ENCODE measurements around the gene ZNF555.

The ZNF555 gene

DNA sequence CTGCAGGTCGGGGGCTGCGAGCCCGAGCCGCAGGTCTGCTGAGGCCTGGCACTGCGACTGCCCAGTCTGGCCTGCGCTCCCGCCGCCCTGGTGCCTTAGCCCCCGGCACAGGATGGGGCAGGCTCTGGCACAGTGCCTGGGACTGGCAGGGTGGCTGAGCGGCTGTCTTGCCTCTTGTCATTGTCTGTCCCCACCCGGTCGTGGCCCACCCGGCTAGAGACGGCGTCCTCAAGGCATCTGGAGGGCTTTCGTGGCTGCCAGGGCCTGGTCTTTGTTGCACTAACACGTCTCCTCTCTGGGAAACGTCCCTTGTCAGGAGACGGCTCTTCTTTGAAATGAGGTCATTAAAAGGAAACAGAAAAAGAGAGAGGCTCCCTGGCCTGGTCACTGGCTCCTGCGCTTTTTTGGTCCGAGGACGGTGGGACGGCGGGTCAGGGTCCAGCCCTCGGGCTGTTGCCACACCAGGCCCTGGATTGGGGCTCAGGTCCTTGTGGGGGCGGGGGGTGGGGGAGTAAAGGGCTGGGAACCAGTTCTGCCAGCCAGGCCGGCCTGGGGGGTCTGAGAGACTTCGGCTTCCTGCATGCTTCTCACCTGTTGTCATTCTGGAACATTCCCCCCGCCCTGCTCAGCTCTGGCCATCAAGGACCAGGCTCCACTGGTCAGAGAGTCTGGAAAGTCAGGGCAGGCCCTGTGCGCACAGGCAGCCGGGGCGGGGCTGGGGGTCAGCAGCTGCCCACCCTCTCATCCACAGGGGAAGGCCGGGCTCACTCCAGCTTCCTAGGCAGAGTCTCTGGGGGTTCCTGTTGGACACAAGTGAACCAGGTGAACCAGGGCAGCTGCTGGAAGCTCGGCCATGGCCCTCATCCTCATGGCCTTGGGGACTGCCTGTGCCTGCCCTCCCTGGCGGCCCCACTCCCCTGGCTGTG is 27.8 kb upstream of the ZNF555 start:
- no peak for TF ChIP-seq ZFX (IDR thresholded peaks at IDR 0.05; ENCODE audit: borderline replicate concordance)
- TF ChIP-seq, protein P1, sequence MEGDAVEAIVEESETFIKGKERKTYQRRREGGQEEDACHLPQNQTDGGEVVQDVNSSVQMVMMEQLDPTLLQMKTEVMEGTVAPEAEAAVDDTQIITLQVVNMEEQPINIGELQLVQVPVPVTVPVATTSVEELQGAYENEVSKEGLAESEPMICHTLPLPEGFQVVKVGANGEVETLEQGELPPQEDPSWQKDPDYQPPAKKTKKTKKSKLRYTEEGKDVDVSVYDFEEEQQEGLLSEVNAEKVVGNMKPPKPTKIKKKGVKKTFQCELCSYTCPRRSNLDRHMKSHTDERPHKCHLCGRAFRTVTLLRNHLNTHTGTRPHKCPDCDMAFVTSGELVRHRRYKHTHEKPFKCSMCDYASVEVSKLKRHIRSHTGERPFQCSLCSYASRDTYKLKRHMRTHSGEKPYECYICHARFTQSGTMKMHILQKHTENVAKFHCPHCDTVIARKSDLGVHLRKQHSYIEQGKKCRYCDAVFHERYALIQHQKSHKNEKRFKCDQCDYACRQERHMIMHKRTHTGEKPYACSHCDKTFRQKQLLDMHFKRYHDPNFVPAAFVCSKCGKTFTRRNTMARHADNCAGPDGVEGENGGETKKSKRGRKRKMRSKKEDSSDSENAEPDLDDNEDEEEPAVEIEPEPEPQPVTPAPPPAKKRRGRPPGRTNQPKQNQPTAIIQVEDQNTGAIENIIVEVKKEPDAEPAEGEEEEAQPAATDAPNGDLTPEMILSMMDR (IDR thresholded peaks at IDR 0.05): no peak
- H3K27ac ChIP-seq: no peak overlapping the region

DNA sequence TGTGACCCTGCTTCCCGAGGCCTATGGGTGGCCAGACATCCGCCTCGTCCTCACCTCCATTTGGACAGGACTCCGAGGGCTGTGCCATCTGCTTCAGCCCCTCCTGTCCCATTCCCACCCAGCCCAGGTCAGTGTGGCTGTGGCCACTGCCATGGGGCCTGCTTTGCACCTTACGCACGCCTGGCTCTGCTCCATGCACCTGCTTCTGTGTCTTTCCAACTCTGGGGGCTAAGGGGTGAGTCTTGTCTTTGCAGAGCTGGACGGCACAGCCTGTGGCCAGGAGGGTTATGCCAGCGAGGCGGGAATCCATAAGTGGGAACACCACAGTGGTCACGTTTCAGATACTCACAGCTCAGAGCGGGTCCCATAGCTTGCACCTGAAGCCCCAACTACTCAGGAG is 26.8 kb upstream of the ZNF555 start:
- no peak for TF ChIP-seq ZFX (IDR thresholded peaks at IDR 0.05; ENCODE audit: borderline replicate concordance)
- TF ChIP-seq, protein P1 (IDR thresholded peaks at IDR 0.05): no peak
- H3K27ac ChIP-seq: no peak overlapping the region

DNA sequence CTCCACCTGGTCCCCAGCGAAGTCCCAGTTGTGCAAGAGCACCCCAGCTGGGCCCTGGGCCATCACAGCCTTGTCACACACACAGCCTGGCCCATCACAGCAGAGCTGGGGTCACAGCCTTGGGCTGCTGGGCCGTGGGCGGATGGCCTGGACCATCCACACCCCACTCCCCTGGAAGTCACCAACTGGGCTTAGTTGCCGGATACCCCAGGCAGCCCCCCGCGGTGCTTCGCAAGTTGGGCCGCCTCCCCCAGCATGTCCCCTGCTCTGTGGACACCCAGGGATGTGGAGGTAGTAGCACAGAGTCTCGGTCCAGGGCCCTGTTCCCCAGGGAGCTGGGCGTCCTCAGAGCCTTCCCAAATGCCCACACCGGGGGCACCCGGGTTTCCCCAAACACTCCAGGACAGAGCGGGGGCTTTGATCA is 26.1 kb upstream of the ZNF555 start:
- no peak overlapping the region for H3K27ac ChIP-seq
- TF ChIP-seq, protein P1 (IDR thresholded peaks at IDR 0.05): no peak
- no peak for TF ChIP-seq ZFX (IDR thresholded peaks at IDR 0.05; ENCODE audit: borderline replicate concordance)

DNA sequence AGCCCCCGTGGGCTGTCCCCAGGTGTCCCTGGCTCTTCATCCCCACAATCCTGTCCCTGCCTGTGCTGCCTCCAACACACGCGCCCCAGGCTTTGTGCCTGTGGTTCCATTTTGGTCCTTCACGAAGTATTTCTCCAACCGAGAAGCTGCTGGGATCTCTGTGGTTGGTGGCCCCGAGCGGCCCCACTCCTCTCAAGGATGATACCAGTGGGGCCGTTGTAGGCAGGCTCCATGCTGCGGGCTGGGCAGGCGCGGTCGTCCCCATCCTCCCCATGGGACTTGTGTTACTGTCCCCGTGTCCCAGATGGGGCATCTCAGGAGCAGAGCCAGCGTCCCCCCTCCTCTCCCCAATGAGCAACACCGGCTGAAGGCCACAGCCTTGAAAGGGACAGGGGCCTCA is 25.4 kb upstream of the ZNF555 start:
- peak overlapping the region; percentile 10; the same call in 1 of the 2 replicates for H3K27ac ChIP-seq
- TF ChIP-seq, protein P1 (IDR thresholded peaks at IDR 0.05): no peak
- TF ChIP-seq ZFX (IDR thresholded peaks at IDR 0.05; ENCODE audit: borderline replicate concordance): no peak

DNA sequence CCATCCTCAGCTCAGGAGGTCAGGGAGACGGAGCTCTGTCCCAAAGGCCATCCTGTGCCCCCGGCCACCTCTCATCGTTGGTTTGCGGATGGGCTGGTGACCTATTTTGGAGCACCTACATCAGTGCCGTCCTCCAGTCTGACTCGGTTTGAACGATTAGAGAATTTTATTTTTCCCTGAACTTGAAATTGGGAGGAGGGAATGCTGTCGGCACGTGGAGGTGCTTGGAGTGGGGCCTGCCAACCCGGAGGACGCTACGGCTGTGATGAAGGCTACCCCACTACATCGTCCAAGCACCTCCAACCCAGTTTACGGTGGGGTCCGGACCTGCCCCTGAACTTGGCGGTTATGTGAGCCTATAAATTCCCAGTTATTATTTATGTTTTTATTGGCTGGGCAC is 24.6 kb upstream of the ZNF555 start:
- H3K27ac ChIP-seq: peak overlapping the region; percentile 10; the same call in 1 of the 2 replicates
- TF ChIP-seq ZFX (IDR thresholded peaks at IDR 0.05; ENCODE audit: borderline replicate concordance): no peak
- TF ChIP-seq, protein P1 (IDR thresholded peaks at IDR 0.05): no peak

DNA sequence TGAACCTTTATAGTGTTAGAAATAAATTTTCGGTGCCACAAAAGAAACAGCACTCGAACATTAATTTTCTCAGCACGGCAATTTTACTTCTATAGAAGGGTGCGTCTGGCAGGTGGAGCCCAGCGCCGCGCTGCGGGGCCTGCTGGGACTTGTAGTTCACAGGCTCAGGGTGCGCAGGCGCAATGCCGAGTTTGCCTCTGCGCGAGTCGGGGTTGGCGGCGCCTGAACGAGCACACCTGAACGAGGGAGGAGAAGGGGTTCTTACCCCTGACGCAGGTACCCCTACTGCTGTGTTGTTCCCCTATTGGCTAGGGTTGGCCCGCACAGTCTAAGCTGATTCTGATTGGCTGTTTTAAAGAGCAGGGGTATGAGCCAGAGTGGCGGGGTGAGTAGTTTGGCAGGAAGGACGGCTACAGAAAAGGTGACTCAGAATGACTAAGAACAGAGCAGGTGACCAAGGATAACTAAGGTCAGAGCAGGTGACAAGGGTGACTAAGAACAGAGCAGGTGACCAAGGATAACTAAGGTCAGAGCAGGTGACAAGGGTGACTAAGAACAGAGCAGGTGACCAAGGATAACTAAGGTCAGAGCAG is 23.9 kb upstream of the ZNF555 start:
- 0 out of 2 replicates have a peak overlapping the region, but pooled peaks have one; percentile 10 for H3K27ac ChIP-seq

DNA sequence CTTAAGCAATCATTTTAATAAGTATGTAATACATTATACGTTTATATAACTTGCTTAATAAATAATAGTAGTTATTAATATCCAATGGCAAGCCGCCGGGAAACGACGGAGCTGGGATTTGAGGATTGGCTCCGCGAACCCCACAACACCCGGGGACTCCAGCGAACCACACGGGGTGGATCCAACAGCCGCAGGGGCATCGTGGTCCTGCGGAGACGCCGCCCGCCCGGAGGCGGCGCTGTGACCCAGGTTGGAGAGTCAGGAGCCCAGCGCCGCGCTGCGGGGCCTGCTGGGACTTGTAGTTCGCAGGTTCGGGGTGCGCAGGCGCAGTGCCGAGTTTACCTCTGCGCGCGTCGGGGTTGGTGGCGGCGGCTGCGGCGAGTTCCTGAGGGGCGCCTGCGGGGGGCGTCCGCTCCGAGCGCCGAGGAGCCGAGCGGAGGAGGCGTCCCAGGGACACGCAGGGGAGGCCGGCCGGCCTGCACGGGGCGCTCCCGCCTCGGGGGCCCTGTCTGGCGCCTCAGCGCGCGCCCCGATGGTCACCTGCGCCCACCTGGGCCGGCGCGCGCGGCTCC is 21.6 kb upstream of the ZNF555 start, which contains the start of gene ZNF554:
ZNF554 (plus strand) TSS at position 329 of the 572 bp plus-strand sequence; CDS start at position 533, 204 bp downstream.
- TF ChIP-seq, protein P1 (IDR thresholded peaks at IDR 0.05): peak; percentile 97
- no peak for TF ChIP-seq ZFX (IDR thresholded peaks at IDR 0.05; ENCODE audit: borderline replicate concordance)
- peak within 1 kb of the TSS; percentile 39 for H3K27ac ChIP-seq

All from 22Rv1 (cell line).